ENCODE results near the gene FHIT.

GRCh38 chr3:60045686-60046085 is 1205.6 kb downstream of the FHIT start:
- no peak for TF ChIP-seq JUND (IDR thresholded peaks at IDR 0.05)
- no peak for TF ChIP-seq CTCF (IDR thresholded peaks at IDR 0.05; ENCODE audit: low read depth, low read length, missing input control)
- TF ChIP-seq RAD21 (IDR thresholded peaks at IDR 0.05), result no peak
- no peak for TF ChIP-seq ZBTB33 (IDR thresholded peaks at IDR 0.05)
- no peak for TF ChIP-seq ATF3 (IDR thresholded peaks at IDR 0.05)
- no peak for TF ChIP-seq MAX (IDR thresholded peaks at IDR 0.05)
- no peak for TF ChIP-seq GABPA (IDR thresholded peaks at IDR 0.05 in 1 of 2, conservative IDR thresholded peaks at IDR 0.05 in 1 of 2)
- TF ChIP-seq, protein P1, sequence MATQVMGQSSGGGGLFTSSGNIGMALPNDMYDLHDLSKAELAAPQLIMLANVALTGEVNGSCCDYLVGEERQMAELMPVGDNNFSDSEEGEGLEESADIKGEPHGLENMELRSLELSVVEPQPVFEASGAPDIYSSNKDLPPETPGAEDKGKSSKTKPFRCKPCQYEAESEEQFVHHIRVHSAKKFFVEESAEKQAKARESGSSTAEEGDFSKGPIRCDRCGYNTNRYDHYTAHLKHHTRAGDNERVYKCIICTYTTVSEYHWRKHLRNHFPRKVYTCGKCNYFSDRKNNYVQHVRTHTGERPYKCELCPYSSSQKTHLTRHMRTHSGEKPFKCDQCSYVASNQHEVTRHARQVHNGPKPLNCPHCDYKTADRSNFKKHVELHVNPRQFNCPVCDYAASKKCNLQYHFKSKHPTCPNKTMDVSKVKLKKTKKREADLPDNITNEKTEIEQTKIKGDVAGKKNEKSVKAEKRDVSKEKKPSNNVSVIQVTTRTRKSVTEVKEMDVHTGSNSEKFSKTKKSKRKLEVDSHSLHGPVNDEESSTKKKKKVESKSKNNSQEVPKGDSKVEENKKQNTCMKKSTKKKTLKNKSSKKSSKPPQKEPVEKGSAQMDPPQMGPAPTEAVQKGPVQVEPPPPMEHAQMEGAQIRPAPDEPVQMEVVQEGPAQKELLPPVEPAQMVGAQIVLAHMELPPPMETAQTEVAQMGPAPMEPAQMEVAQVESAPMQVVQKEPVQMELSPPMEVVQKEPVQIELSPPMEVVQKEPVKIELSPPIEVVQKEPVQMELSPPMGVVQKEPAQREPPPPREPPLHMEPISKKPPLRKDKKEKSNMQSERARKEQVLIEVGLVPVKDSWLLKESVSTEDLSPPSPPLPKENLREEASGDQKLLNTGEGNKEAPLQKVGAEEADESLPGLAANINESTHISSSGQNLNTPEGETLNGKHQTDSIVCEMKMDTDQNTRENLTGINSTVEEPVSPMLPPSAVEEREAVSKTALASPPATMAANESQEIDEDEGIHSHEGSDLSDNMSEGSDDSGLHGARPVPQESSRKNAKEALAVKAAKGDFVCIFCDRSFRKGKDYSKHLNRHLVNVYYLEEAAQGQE (IDR thresholded peaks at IDR 0.05), result no peak
- TF ChIP-seq TAF1 (conservative IDR thresholded peaks at IDR 0.05), result no peak
- no peak for TF ChIP-seq YY1 (IDR thresholded peaks at IDR 0.05)
- TF ChIP-seq FOXA1 (IDR thresholded peaks at IDR 0.05), result no peak
- no peak for TF ChIP-seq RXRA (IDR thresholded peaks at IDR 0.05)
- no peak for TF ChIP-seq EGR1 (IDR thresholded peaks at IDR 0.05; ENCODE audit: low read depth in 2 of 2)
- TF ChIP-seq SP1 (IDR thresholded peaks at IDR 0.05), result no peak

Data from liver (tissue), 3 donors.